ENCODE results near the gene CFAP97. TPM values are rescaled to one million over a fixed set of nuclear protein-coding genes. Genes with fewer than 3 reads are reported as not detected.

Gene CFAP97
- total and polyA plus RNA-seq, 12 donors, result 3.3 to 20.9 (median 12.2) TPM

DNA sequence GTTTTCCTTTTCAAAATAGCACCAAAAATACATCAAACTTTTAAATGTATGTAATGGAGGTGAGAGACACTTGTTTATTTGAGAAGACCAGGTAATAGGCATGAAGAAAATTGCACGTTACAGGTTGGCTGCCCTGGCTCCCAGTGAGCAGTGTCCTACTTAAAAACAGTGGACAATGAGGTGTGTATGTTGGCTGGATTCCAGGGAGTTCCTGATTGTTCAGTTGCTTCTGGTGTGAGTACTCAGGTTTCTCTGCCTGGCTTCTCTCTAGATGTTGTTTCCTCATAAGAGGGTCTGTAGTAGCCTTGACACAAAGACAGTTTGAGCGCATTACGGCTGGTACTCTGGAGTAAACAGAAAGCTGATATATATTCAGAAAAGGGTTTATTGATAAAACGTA is 35.0 kb upstream of the CFAP97 start:
- Histone ChIP-seq H3K27me3 (no peaks in the 10 kb centered on the region), H3K36me3 (no peaks in the 10 kb centered on the region), H3K27ac (no peak overlapping the region), H3K4me1 (peaks cover 0 to 46% (median 13%) of the 10 kb centered on the region in 9 donors), H3K9me3 (peaks cover 0 to 11% (median 0%) of the 10 kb centered on the region in 11 donors), H3K4me3 (no peak overlapping the region)
- intact Hi-C loops (cut with DNase I), result no loop called here
- TF ChIP-seq, protein P1, sequence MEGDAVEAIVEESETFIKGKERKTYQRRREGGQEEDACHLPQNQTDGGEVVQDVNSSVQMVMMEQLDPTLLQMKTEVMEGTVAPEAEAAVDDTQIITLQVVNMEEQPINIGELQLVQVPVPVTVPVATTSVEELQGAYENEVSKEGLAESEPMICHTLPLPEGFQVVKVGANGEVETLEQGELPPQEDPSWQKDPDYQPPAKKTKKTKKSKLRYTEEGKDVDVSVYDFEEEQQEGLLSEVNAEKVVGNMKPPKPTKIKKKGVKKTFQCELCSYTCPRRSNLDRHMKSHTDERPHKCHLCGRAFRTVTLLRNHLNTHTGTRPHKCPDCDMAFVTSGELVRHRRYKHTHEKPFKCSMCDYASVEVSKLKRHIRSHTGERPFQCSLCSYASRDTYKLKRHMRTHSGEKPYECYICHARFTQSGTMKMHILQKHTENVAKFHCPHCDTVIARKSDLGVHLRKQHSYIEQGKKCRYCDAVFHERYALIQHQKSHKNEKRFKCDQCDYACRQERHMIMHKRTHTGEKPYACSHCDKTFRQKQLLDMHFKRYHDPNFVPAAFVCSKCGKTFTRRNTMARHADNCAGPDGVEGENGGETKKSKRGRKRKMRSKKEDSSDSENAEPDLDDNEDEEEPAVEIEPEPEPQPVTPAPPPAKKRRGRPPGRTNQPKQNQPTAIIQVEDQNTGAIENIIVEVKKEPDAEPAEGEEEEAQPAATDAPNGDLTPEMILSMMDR (IDR thresholded peaks at IDR 0.05), result no peak
- WGBS, 2 donors, result 95 to 97% methylated on average over 4 of the region's 4 CpGs
- DNase-seq (no peak), ATAC-seq (no peak)

DNA sequence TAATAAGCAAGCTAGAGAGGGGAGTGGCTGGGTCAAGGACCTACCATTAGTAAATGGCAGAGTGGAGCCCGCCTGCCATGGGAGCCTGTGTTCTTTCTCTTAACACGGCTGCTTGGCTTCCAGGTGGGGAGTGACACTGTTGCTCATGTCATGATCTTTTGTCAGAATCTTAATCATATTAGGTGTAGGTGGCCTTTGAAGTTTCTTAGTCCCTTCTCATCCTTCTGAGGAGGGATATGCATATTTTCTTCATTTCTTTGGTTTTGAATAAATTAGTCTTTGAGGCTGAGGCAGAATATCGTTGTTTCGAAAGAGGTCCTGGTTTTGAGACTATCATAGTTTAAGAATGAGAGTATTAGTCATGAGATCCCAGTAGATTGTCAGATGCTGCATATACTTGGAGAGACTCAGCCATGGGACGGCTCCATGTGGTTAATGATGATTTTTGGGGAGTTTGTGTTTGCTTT is 34.4 kb upstream of the CFAP97 start:
- DNase-seq (no peak), ATAC-seq (no peak)
- no peaks in the 10 kb centered on the region for H3K27me3 ChIP-seq
- WGBS, 2 donors, result 97 to 99% methylated on average over 5 of the region's 5 CpGs
- no peaks in the 10 kb centered on the region for H3K36me3 ChIP-seq
- peaks cover 0 to 44% (median 13%) of the 10 kb centered on the region in 9 donors for H3K4me1 ChIP-seq
- no peak overlapping the region for H3K27ac ChIP-seq
- intact Hi-C loops (cut with DNase I), result no loop called here
- H3K9me3 ChIP-seq, result peaks cover 0 to 11% (median 0%) of the 10 kb centered on the region in 11 donors
- TF ChIP-seq, protein P1 (IDR thresholded peaks at IDR 0.05), result no peak
- H3K4me3 ChIP-seq, result no peak overlapping the region

DNA sequence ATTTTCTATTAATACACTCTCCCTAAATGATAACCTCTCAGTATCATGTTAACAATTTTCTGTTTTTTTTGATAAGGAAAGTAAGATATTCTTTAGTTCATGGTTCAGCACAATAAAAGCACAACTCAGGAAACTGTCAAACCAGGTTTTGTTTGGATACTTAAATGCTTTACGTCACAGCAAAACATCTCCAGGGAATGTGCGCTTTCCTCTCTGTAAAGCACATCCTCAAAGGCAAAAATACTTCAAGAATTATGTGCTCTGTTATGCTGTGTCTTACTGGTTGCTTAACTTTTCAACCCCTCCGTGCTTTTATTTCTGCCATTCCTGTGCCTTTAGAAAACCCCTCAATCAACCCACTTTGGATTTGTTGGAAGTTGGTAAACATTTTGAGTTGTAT is 33.4 kb upstream of the CFAP97 start:
- WGBS, 2 donors, result 42 to 63% methylated on average over 3 of the region's 3 CpGs
- ATAC-seq, result peak in 5 of 8 donors; percentile 67 to 90 (median 82)
- peak in 1 of 2 donors; percentile 47 for DNase-seq
- peaks cover 0 to 33% (median 11%) of the 10 kb centered on the region in 9 donors for H3K4me1 ChIP-seq
- H3K27me3 ChIP-seq, result no peaks in the 10 kb centered on the region
- H3K27ac ChIP-seq, result peak overlapping the region in 7 of 10 donors; percentile 10 to 42 (median 32)
- TF ChIP-seq, protein P1 (IDR thresholded peaks at IDR 0.05), result no peak
- intact Hi-C loops (cut with DNase I), result no loop called here
- peaks cover 0 to 11% (median 0%) of the 10 kb centered on the region in 11 donors for H3K9me3 ChIP-seq
- no peaks in the 10 kb centered on the region for H3K36me3 ChIP-seq
- H3K4me3 ChIP-seq, result no peak overlapping the region

DNA sequence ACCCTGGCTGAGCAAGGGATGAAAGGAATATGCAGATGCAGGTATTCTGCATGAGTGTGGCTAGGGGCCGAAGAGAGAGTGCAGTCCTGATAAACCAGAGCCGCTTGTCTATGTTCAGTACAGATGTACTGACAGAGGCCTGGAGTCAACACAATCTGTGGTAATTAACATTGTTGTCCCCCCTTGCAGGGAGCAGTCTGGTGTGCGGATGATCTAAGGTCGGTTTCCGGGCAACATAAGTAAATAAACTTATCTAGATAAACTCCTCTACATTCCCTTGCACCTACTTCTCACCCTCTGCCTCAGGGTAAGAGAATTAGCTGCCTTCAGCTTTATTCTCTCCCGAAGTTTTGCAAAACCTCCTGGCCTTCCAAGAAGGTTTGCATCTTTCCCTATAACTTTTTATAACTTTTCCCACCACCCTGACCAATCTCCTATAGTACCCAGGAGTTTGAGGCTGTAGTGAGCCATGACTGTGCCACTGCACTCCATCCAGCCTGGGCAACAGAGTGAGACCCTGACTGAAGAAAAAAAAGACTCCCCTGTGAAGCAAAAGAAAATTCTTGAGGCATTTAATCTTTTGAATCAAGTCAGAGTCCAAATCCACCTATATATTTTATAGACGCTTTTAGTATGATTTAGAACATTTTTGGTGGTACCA is 32.2 kb upstream of the CFAP97 start:
- 45 to 61% methylated on average over 7 of the region's 7 CpGs for WGBS, 2 donors
- Histone ChIP-seq H3K36me3 (no peaks in the 10 kb centered on the region), H3K4me3 (no peak overlapping the region), H3K27me3 (no peaks in the 10 kb centered on the region), H3K27ac (peak overlapping the region in 1 of 10 donors; percentile 37), H3K4me1 (peaks cover 0 to 32% (median 11%) of the 10 kb centered on the region in 9 donors), H3K9me3 (peaks cover 0 to 11% (median 0%) of the 10 kb centered on the region in 11 donors)
- peak in 6 of 8 donors; percentile 42 to 80 (median 54) for ATAC-seq
- TF ChIP-seq, protein P1 (IDR thresholded peaks at IDR 0.05), result no peak
- no peak for DNase-seq
- intact Hi-C loops (cut with DNase I), result no loop called here

Data from heart right ventricle (tissue), 16 donors.